Peyer's patch (tissue), 4 donors: ENCODE data around the gene NUDT13. TPM values are rescaled to one million over a fixed set of nuclear protein-coding genes. Genes with fewer than 3 reads are reported as not detected.
A peak's percentile ranks its signal among the peaks of the same experiment; 100 is the strongest.

Source experiments
- DNase-seq, 3 donors: peaks; one replicate each; pipeline ENCODE4 v3.0.0-alpha.2; 2017 to 2019
- H3K27ac ChIP-seq, 4 donors: fragments of 200-600 bp; sonication (generic); one replicate each; pipeline ENCODE4 v1.5.1; 2016 to 2019
- H3K27me3 ChIP-seq, 2 donors: fragments of 200-600 bp; sonication (generic); one replicate each; pipeline ENCODE4 v1.5.1; 2019
- H3K36me3 ChIP-seq, 3 donors: fragments of 200-600 bp; sonication (generic); one replicate each; pipeline ENCODE4 v1.5.1; 2016 to 2019
- H3K4me1 ChIP-seq, 4 donors: fragments of 200-600 bp; sonication (generic); one replicate each; pipeline ENCODE4 v1.5.1; 2016 to 2019
- H3K4me3 ChIP-seq, 4 donors: fragments of 200-600 bp; sonication (generic); 1 replicate in 3 of 4; 2 replicates in 1 of 4; pipeline ENCODE4 v1.5.1; 2016 to 2019; ENCODE audit warnings: mild to moderate bottlenecking in 1 of 4
- H3K9me3 ChIP-seq, 4 donors: fragments of 200-600 bp; sonication (generic); one replicate each; pipeline ENCODE4 v1.5.1; 2016 to 2019; ENCODE audit warnings: mild to moderate bottlenecking in 1 of 4
- CTCF ChIP-seq, 6 experiments: fragments of 450-650 bp in 4 of 6; fragments of 200-600 bp in 2 of 6; sonication (generic) in 1 of 6; IDR thresholded peaks; one replicate each; pipeline ENCODE4 v1.5.1; 2017 to 2019; ENCODE audit warnings: antibody characterized with exemption in 6 of 6, mild to moderate bottlenecking in 3 of 6, moderate library complexity in 1 of 6
- POLR2A ChIP-seq, 2 donors: fragments of 450-650 bp; IDR thresholded peaks; one replicate each; pipeline ENCODE4 v1.5.1; 2017; ENCODE audit warnings: antibody characterized with exemption in 2 of 2, mild to moderate bottlenecking in 2 of 2, moderate library complexity in 2 of 2
- total RNA-seq, 4 donors: library from RNA; depleted of rRNA; stranded (reverse); fragments of >200 nt; gene quantifications; one replicate each; pipeline ENCODE4 v1.1.0, GENCODE V29; 2016

The NUDT13 gene
- total RNA-seq, 4 donors from 2014 or later, result 1.9 to 4.0 (median 2.6) TPM

- Histone ChIP-seq H3K4me3 (no peak overlapping the region), H3K27me3 (no peaks in the 10 kb centered on the region), H3K9me3 (no peaks in the 10 kb centered on the region), H3K36me3 (peaks cover 0 to 64% (median 0%) of the 10 kb centered on the region in 3 donors), H3K27ac (no peak overlapping the region), H3K4me1 (peaks cover 0 to 7% (median 0%) of the 10 kb centered on the region in 4 donors)
- peak in 2 of 3 donors; percentile 52 to 81 for DNase-seq
- TF ChIP-seq POLR2A (IDR thresholded peaks at IDR 0.05), result no peak
- peak; percentile 60 to 86 (median 76) for TF ChIP-seq CTCF (IDR thresholded peaks at IDR 0.05)
Observed at GRCh38 chr10:73159038-73159648, 48.9 kb downstream of the NUDT13 start.

- Histone ChIP-seq H3K27ac (no peak overlapping the region), H3K9me3 (no peaks in the 10 kb centered on the region), H3K36me3 (peaks cover 0 to 46% (median 0%) of the 10 kb centered on the region in 3 donors), H3K4me3 (no peak overlapping the region), H3K4me1 (peaks cover 0 to 7% (median 0%) of the 10 kb centered on the region in 4 donors), H3K27me3 (no peaks in the 10 kb centered on the region)
- TF ChIP-seq POLR2A (IDR thresholded peaks at IDR 0.05) (no peak), CTCF (IDR thresholded peaks at IDR 0.05) (no peak)
- no peak for DNase-seq
Observed at GRCh38 chr10:73161079-73161478, 50.8 kb downstream of the NUDT13 start.

- H3K9me3 ChIP-seq, result no peaks in the 10 kb centered on the region
Observed at GRCh38 chr10:73161662-73162061, 51.4 kb downstream of the NUDT13 start.

GRCh38 chr10:73163096-73163495 is 52.8 kb downstream of the NUDT13 start:
- no peaks in the 10 kb centered on the region for H3K27me3 ChIP-seq
- H3K9me3 ChIP-seq, result no peaks in the 10 kb centered on the region
- no peak for TF ChIP-seq POLR2A (IDR thresholded peaks at IDR 0.05)
- H3K4me1 ChIP-seq, result peaks cover 0 to 15% (median 0%) of the 10 kb centered on the region in 4 donors
- no peak for DNase-seq
- H3K36me3 ChIP-seq, result peaks cover 0 to 25% (median 0%) of the 10 kb centered on the region in 3 donors
- no peak overlapping the region for H3K4me3 ChIP-seq
- H3K27ac ChIP-seq, result no peak overlapping the region

More at GRCh38 chr10:73161662-73162061, 51.4 kb downstream of the NUDT13 start:
- Histone ChIP-seq H3K27ac (no peak overlapping the region), H3K4me1 (peaks cover 0 to 8% (median 0%) of the 10 kb centered on the region in 4 donors), H3K36me3 (peaks cover 0 to 40% (median 0%) of the 10 kb centered on the region in 3 donors), H3K27me3 (no peaks in the 10 kb centered on the region), H3K4me3 (no peak overlapping the region)
- DNase-seq, result no peak
- no peak for TF ChIP-seq CTCF (IDR thresholded peaks at IDR 0.05)
- TF ChIP-seq POLR2A (IDR thresholded peaks at IDR 0.05), result no peak

- H3K27me3 ChIP-seq, result no peaks in the 10 kb centered on the region
- no peaks in the 10 kb centered on the region for H3K9me3 ChIP-seq
- H3K4me1 ChIP-seq, result peaks cover 0 to 23% (median 2%) of the 10 kb centered on the region in 4 donors
- no peak for DNase-seq
- TF ChIP-seq POLR2A (IDR thresholded peaks at IDR 0.05) (no peak), CTCF (IDR thresholded peaks at IDR 0.05) (no peak)
- peak overlapping the region in 1 of 4 donors; percentile 91 for H3K27ac ChIP-seq
- H3K36me3 ChIP-seq, result peaks cover 0 to 13% (median 0%) of the 10 kb centered on the region in 3 donors
- peak overlapping the region; percentile 65 to 86 (median 74) for H3K4me3 ChIP-seq
Observed at GRCh38 chr10:73166972-73167371, 56.7 kb downstream of the NUDT13 start.

- H3K4me1 ChIP-seq, result peaks cover 0 to 20% (median 2%) of the 10 kb centered on the region in 4 donors
Observed at GRCh38 chr10:73167458-73167782, 57.2 kb downstream of the NUDT13 start.

More at GRCh38 chr10:73167458-73167782, 57.2 kb downstream of the NUDT13 start:
- no peak for DNase-seq
- TF ChIP-seq POLR2A (IDR thresholded peaks at IDR 0.05) (no peak), CTCF (IDR thresholded peaks at IDR 0.05) (no peak)
- H3K27me3 ChIP-seq, result no peaks in the 10 kb centered on the region
- H3K9me3 ChIP-seq, result no peaks in the 10 kb centered on the region
- peak overlapping the region; percentile 87 to 95 (median 92) for H3K27ac ChIP-seq
- peak overlapping the region; percentile 65 to 86 (median 74) for H3K4me3 ChIP-seq
- peaks cover 0 to 9% (median 0%) of the 10 kb centered on the region in 3 donors for H3K36me3 ChIP-seq
